ENCODE measurements around the gene SLC9A8.

SLC9A8 gene

DNA sequence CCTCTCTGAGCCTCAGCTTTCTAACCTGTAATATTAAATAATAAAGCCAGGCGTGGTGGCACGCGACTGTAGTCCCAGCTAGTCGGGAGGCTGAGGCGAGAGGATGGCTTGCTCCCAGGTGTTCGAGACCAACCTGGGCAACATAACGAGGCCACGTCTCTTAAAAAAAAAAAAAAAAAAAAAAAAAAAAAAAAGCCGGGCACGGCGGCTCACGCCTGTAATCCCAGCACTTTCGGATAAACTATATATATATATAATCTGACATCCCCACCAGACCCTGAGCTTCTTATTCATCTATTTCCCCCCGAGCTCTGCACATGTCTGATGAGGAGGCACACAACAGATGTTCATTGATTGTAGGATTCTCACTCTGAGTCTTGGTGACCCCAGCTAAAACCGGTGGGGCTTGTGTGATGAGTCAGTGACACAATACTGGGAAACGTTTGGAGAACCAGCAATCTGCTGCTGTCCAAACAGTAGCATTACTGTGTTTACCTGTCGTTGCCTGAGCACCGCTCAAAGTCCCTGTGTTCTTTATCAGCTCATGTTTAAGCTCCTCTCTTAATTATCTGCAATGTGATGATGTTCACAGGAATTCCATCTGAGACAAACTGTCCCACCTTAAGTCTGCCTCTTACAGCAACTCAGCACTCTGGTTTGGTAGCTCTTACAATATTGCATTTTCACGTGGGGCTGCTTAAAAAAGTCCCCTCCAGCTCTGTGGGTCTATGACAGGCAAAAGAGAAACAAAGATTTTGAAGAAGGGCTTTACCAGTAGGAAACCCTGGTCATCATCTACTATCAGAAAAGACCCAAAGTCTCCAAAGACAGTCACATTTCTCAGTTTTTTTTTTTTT lies 103.7 kb downstream of the SLC9A8 start:
- Histone ChIP-seq H3K4ac (ENCODE audit: low read depth, low read length) (no peak overlapping the region), H2BK5ac (ENCODE audit: low read depth, low read length, poor library complexity) (no peak overlapping the region), H4K12ac (ENCODE audit: low read depth, low read length) (peak overlapping the region; percentile 1), H3K4me3 (ENCODE audit: low read depth, low read length) (no peak overlapping the region), H4K8ac (ENCODE audit: low read depth, low read length) (peak overlapping the region; percentile 99), H3K18ac (ENCODE audit: low read length) (no peak overlapping the region), H3K27me3 (ENCODE audit: insufficient read depth, low read length) (no peaks in the 10 kb centered on the region), H2BK120ac (ENCODE audit: insufficient read depth, low read length, poor library complexity) (no peak overlapping the region), H3K4me2 (ENCODE audit: low read length) (peak overlapping the region; percentile 68), H3K79me2 (ENCODE audit: control insufficient read depth, insufficient read depth, low read length, poor library complexity) (peaks cover 8% of the 10 kb centered on the region), H3K9me3 (ENCODE audit: insufficient read depth, low read depth, low read length) (no peaks in the 10 kb centered on the region), H3K23ac (ENCODE audit: low read length) (no peak overlapping the region), H2AFZ (ENCODE audit: insufficient read depth, low read length, poor library complexity) (no peak overlapping the region), H4K91ac (ENCODE audit: low read depth, low read length) (peak overlapping the region; percentile 99), H3K27ac (ENCODE audit: low read depth, low read length) (no peak overlapping the region), H3K9ac (ENCODE audit: low read length) (no peak overlapping the region), H3K4me1 (ENCODE audit: control insufficient read depth in 1 of 2, insufficient read depth in 2 of 2, low read length in 2 of 2) (peaks cover 6 to 9% of the 10 kb centered on the region in 2 experiments), H3K79me1 (ENCODE audit: low read length) (peaks cover 7% of the 10 kb centered on the region), H3K36me3 (ENCODE audit: control insufficient read depth in 1 of 2, insufficient read depth in 2 of 2, low read length in 2 of 2) (no peaks in the 10 kb centered on the region), H3K14ac (ENCODE audit: low read length) (no peak overlapping the region), H2AK5ac (ENCODE audit: low read length) (no peak overlapping the region), H2BK12ac (ENCODE audit: low read length) (no peak overlapping the region)
- WGBS (ENCODE audit: extremely low coverage, insufficient coverage, insufficient read length): no CpG with 5 or more reads among the region's 19 CpGs
- peak; percentile 87 to 93 for DNase-seq

DNA sequence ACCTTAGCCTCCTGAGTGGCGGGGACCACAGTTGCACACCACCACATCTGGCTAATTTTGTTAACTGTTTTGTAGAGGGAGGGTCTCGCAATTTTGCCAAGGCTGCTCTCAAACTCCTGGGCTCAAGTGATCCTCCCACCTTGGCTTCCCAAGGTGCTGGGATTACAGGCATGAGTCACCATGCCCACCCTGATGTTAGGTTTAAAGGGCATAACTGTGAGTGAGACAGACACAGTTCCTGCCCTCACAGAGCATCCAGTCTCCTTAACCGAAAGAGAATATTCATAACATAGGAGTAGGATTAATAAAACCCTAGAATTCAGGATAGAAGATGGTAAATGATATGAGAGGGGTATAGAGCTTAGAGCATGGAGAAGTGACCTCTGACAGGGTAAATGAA lies 105.8 kb downstream of the SLC9A8 start:
- Histone ChIP-seq H3K18ac (ENCODE audit: low read length) (no peak overlapping the region), H2AK5ac (ENCODE audit: low read length) (no peak overlapping the region), H3K9me3 (ENCODE audit: insufficient read depth, low read depth, low read length) (no peaks in the 10 kb centered on the region), H4K8ac (ENCODE audit: low read depth, low read length) (no peak overlapping the region), H3K4ac (ENCODE audit: low read depth, low read length) (no peak overlapping the region), H3K79me1 (ENCODE audit: low read length) (peaks cover 7% of the 10 kb centered on the region), H3K4me3 (ENCODE audit: low read depth, low read length) (no peak overlapping the region), H3K27me3 (ENCODE audit: insufficient read depth, low read length) (no peaks in the 10 kb centered on the region), H3K9ac (ENCODE audit: low read length) (no peak overlapping the region), H2BK120ac (ENCODE audit: insufficient read depth, low read length, poor library complexity) (no peak overlapping the region), H3K79me2 (ENCODE audit: control insufficient read depth, insufficient read depth, low read length, poor library complexity) (peaks cover 8% of the 10 kb centered on the region), H4K12ac (ENCODE audit: low read depth, low read length) (no peak overlapping the region), H3K23ac (ENCODE audit: low read length) (no peak overlapping the region), H3K27ac (ENCODE audit: low read depth, low read length) (no peak overlapping the region), H3K4me1 (ENCODE audit: control insufficient read depth in 1 of 2, insufficient read depth in 2 of 2, low read length in 2 of 2) (peaks cover 6 to 9% of the 10 kb centered on the region in 2 experiments), H3K4me2 (ENCODE audit: low read length) (no peak overlapping the region), H3K14ac (ENCODE audit: low read length) (no peak overlapping the region), H2BK12ac (ENCODE audit: low read length) (no peak overlapping the region), H4K91ac (ENCODE audit: low read depth, low read length) (no peak overlapping the region), H3K36me3 (ENCODE audit: control insufficient read depth in 1 of 2, insufficient read depth in 2 of 2, low read length in 2 of 2) (no peaks in the 10 kb centered on the region), H2BK5ac (ENCODE audit: low read depth, low read length, poor library complexity) (no peak overlapping the region), H2AFZ (ENCODE audit: insufficient read depth, low read length, poor library complexity) (no peak overlapping the region)
- DNase-seq: no peak
- WGBS (ENCODE audit: extremely low coverage, insufficient coverage, insufficient read length): no CpG with 5 or more reads among the region's 3 CpGs

DNA sequence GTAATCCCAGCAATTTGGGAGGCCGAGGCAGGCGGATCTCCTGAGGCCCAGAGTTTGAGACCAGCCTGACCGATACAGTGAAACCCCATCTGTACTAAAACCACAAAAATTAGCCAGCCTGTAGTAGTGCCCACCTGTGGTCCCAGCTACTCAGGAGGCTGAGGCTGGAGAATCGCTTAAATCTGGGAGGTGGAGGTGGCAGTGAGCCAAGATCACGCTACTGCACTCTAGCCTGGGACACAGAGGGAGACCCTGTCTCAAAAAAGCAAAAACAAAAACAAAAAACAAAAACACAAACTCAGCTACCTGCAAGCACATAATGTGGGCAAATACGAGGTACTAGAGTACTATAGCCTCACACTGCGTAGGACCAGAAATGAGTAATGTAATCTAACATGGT lies 106.4 kb downstream of the SLC9A8 start:
- Histone ChIP-seq H3K27ac (ENCODE audit: low read depth, low read length) (no peak overlapping the region), H3K36me3 (ENCODE audit: control insufficient read depth in 1 of 2, insufficient read depth in 2 of 2, low read length in 2 of 2) (no peaks in the 10 kb centered on the region), H3K14ac (ENCODE audit: low read length) (no peak overlapping the region), H3K4ac (ENCODE audit: low read depth, low read length) (no peak overlapping the region), H4K8ac (ENCODE audit: low read depth, low read length) (no peak overlapping the region), H3K4me2 (ENCODE audit: low read length) (no peak overlapping the region), H3K18ac (ENCODE audit: low read length) (no peak overlapping the region), H2AFZ (ENCODE audit: insufficient read depth, low read length, poor library complexity) (no peak overlapping the region), H3K79me2 (ENCODE audit: control insufficient read depth, insufficient read depth, low read length, poor library complexity) (peaks cover 8% of the 10 kb centered on the region), H3K9me3 (ENCODE audit: insufficient read depth, low read depth, low read length) (no peaks in the 10 kb centered on the region), H2BK120ac (ENCODE audit: insufficient read depth, low read length, poor library complexity) (no peak overlapping the region), H3K23ac (ENCODE audit: low read length) (no peak overlapping the region), H3K79me1 (ENCODE audit: low read length) (peaks cover 7% of the 10 kb centered on the region), H4K91ac (ENCODE audit: low read depth, low read length) (no peak overlapping the region), H3K9ac (ENCODE audit: low read length) (no peak overlapping the region), H3K4me1 (ENCODE audit: control insufficient read depth in 1 of 2, insufficient read depth in 2 of 2, low read length in 2 of 2) (peaks cover 6 to 8% of the 10 kb centered on the region in 2 experiments), H2BK5ac (ENCODE audit: low read depth, low read length, poor library complexity) (no peak overlapping the region), H2AK5ac (ENCODE audit: low read length) (no peak overlapping the region), H3K4me3 (ENCODE audit: low read depth, low read length) (no peak overlapping the region), H3K27me3 (ENCODE audit: insufficient read depth, low read length) (no peaks in the 10 kb centered on the region), H4K12ac (ENCODE audit: low read depth, low read length) (no peak overlapping the region), H2BK12ac (ENCODE audit: low read length) (no peak overlapping the region)
- no CpG with 5 or more reads among the region's 7 CpGs for WGBS (ENCODE audit: extremely low coverage, insufficient coverage, insufficient read length)
- no peak for DNase-seq

DNA sequence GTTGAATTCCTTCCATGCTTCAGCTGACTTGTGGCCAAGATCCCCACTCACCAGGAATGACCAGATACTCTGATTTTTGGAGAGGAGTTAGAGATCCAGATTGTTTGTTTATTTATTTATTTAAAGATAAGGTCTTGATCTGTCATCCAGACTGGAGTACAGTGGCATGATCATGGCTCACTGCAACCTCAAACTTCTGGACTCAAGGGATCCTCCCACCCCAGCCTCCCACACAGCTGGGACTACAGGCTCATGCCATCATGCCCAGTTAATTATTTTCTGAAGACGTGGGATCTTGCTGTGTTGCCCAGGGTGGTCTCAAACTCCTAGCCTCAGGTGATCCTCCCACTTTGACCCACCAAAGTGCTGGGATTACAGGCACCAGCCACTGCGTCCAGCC lies 106.8 kb downstream of the SLC9A8 start:
- no peak overlapping the region for H3K23ac ChIP-seq (ENCODE audit: low read length)
- H4K12ac ChIP-seq (ENCODE audit: low read depth, low read length): no peak overlapping the region
- peaks cover 8% of the 10 kb centered on the region for H3K79me2 ChIP-seq (ENCODE audit: control insufficient read depth, insufficient read depth, low read length, poor library complexity)
- no peak overlapping the region for H2BK120ac ChIP-seq (ENCODE audit: insufficient read depth, low read length, poor library complexity)
- no peak for DNase-seq
- no peak overlapping the region for H2BK12ac ChIP-seq (ENCODE audit: low read length)
- no peak overlapping the region for H3K4me3 ChIP-seq (ENCODE audit: low read depth, low read length)
- no peak overlapping the region for H2AFZ ChIP-seq (ENCODE audit: insufficient read depth, low read length, poor library complexity)
- no peak overlapping the region for H4K91ac ChIP-seq (ENCODE audit: low read depth, low read length)
- H3K4me2 ChIP-seq (ENCODE audit: low read length): no peak overlapping the region
- H3K9ac ChIP-seq (ENCODE audit: low read length): no peak overlapping the region
- peaks cover 7% of the 10 kb centered on the region for H3K79me1 ChIP-seq (ENCODE audit: low read length)
- no peak overlapping the region for H2AK5ac ChIP-seq (ENCODE audit: low read length)
- H3K4me1 ChIP-seq (ENCODE audit: control insufficient read depth in 1 of 2, insufficient read depth in 2 of 2, low read length in 2 of 2): peaks cover 2 to 4% of the 10 kb centered on the region in 2 experiments
- no CpG with 5 or more reads among the region's 2 CpGs for WGBS (ENCODE audit: extremely low coverage, insufficient coverage, insufficient read length)
- no peak overlapping the region for H3K4ac ChIP-seq (ENCODE audit: low read depth, low read length)
- no peaks in the 10 kb centered on the region for H3K36me3 ChIP-seq (ENCODE audit: control insufficient read depth in 1 of 2, insufficient read depth in 2 of 2, low read length in 2 of 2)
- no peak overlapping the region for H2BK5ac ChIP-seq (ENCODE audit: low read depth, low read length, poor library complexity)
- H4K8ac ChIP-seq (ENCODE audit: low read depth, low read length): no peak overlapping the region
- H3K18ac ChIP-seq (ENCODE audit: low read length): no peak overlapping the region
- no peak overlapping the region for H3K27ac ChIP-seq (ENCODE audit: low read depth, low read length)
- H3K14ac ChIP-seq (ENCODE audit: low read length): no peak overlapping the region
- H3K27me3 ChIP-seq (ENCODE audit: insufficient read depth, low read length): no peaks in the 10 kb centered on the region
- no peaks in the 10 kb centered on the region for H3K9me3 ChIP-seq (ENCODE audit: insufficient read depth, low read depth, low read length)

Measured in trophoblast cell (in vitro differentiated cells and primary cell).